GM21528 (cell line): Measurements from ENCODE around the gene MAGIX.
"Not testable (repeated sequence)": the region's sequence is repeated elsewhere in the genome, so short reads cannot be mapped to it uniquely, and the experiment has no call there.

Experiments
- ATAC-seq: cut with Tn5 transposase; IDR thresholded peaks from one replicate; pipeline ENCODE4 v1.9.1; 2021; ENCODE audit warnings: mild to moderate bottlenecking, moderate library complexity; ENCODE audit not compliant: unreplicated experiment, low FRiP score

MAGIX gene

GRCh38 chrX:49157194-49157593 lies 5.4 kb upstream of the MAGIX start:
- ATAC-seq: no peak

GRCh38 chrX:49160908-49161307 lies 1.6 kb upstream of the MAGIX start:
- ATAC-seq: no peak

- no peak for ATAC-seq
Observed at GRCh38 chrX:49161632-49162031, 926 bp upstream of the MAGIX start.

GRCh38 chrX:49163555-49164419 lies 1.2 kb downstream of the MAGIX start:
- peak; percentile 53 for ATAC-seq

- ATAC-seq: no peak
Observed at GRCh38 chrX:49164589-49165360, 2.2 kb downstream of the MAGIX start.

GRCh38 chrX:49165901-49166881 lies 3.6 kb downstream of the MAGIX start:
- ATAC-seq: peak; percentile 37

- ATAC-seq: peak; percentile 29
Observed at GRCh38 chrX:49166914-49167739, 4.6 kb downstream of the MAGIX start.

GRCh38 chrX:49167740-49168108 lies 5.2 kb downstream of the MAGIX start:
- no peak for ATAC-seq

GRCh38 chrX:49171752-49172279 lies 9.3 kb downstream of the MAGIX start, which contains the start of gene PLP2:
TSS of gene PLP2 (plus strand) at chrX:49171898. CDS start at chrX:49172001, 103 bp downstream.
- ATAC-seq: peak; percentile 29

- ATAC-seq: peak; percentile 66
Observed at GRCh38 chrX:49172280-49172780, 9.8 kb downstream of the MAGIX start.

GRCh38 chrX:49173544-49173943 lies 11.0 kb downstream of the MAGIX start:
- ATAC-seq: not testable (repeated sequence)

- no peak for ATAC-seq
Observed at GRCh38 chrX:49174723-49175122, 12.2 kb downstream of the MAGIX start.

- ATAC-seq: no peak
Observed at GRCh38 chrX:49175435-49176274, 13.1 kb downstream of the MAGIX start.

- no peak for ATAC-seq
Observed at GRCh38 chrX:49176421-49177326, 14.1 kb downstream of the MAGIX start.

- no peak for ATAC-seq
Observed at GRCh38 chrX:49177338-49177833, 14.8 kb downstream of the MAGIX start.

- ATAC-seq: no peak
Observed at GRCh38 chrX:49177873-49178480, 15.4 kb downstream of the MAGIX start.

GRCh38 chrX:49178537-49178936 lies 16.0 kb downstream of the MAGIX start:
- no peak for ATAC-seq
